HG02588 (cell line): ENCODE results near the gene MEMO1.
"Not testable (repeated sequence)": the region's sequence is repeated elsewhere in the genome, so short reads cannot be mapped to it uniquely, and the experiment has no call there.

Experiments
- ATAC-seq: cut with Tn5 transposase; IDR thresholded peaks from one replicate; pipeline ENCODE4 v1.9.1; 2021; ENCODE audit warnings: mild to moderate bottlenecking, moderate library complexity; ENCODE audit not compliant: unreplicated experiment

The MEMO1 gene

DNA sequence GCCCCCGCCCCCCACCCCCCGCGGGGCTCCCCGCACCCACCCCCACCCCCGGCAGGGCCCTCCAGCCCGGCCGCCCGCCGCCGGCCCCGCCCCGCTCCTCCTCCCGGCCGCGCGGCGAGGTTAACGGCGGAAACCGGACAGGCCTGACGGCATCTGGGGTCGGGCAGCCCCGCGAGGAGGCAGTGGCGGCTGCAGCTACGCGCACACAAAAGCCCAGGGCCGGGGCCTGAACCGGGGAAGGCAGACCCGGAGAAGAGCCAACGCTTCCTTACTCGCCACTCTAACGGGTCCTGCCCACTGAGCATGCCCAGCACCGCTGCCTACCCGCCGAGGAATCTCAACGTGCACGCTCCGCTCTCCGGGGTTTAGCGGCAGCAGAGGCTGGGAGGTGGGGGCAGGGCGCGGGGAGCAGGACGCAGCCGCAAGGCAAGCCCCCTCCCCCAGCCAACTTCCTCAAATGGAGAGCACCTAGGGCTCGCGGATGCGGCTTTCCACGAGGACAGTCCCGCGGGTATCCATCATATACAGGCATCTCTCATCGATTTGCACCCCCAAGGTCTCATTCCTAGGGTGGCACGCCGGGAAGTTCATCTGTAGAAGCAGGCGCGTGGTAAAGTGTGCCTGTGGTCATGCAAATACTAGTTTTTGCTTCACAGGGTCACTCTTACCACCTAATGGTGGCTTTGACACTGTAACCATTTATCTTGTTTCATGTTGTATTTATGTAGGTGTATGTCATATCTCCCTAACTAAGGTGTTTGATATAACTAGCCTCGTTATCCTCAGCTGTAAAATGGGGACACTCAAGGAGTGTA lies at the start of gene MEMO1:
TSS of gene MEMO1 (minus strand) at position 339 of the 815 bp plus-strand sequence. CDS start 761 bp downstream, outside the sequence.
- ATAC-seq: peak; percentile 62

DNA sequence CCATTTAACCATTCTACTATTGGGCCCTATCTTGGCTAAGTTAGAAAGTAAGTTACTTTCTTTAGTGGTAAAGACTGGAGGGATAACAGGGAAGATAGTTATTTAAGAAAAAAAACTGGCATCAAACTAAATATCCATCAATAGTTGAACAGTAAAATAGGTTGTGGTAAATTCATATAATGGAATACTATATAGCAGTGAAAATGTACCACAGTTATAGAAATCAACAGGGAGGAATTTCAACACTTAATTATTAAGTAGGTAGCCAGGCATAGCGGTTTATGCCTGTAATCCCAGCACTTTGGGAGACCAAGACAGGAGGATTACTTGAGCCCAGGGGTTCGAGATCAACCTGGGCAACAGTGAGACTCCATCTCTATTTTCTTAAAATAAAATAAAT lies 49.5 kb upstream of the MEMO1 start:
- ATAC-seq: no peak

DNA sequence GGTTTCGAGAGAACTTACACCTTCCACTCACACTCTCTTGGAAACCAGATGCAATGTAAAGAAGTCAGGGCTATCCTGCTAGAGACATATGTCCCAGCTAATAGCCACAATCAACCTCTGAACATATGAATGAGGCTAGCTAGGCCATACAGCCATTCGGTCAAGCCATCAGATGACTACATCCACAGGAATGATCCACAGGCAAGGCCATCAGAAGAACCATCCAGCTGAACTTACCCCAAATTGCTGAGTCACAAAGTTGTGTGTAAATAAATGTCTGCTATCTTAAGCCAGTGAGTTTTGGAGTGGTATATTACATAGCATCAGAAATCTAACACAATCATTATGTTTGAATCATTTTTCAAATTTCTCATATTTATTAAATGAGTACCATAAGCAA lies 47.3 kb upstream of the MEMO1 start:
- no peak for ATAC-seq

DNA sequence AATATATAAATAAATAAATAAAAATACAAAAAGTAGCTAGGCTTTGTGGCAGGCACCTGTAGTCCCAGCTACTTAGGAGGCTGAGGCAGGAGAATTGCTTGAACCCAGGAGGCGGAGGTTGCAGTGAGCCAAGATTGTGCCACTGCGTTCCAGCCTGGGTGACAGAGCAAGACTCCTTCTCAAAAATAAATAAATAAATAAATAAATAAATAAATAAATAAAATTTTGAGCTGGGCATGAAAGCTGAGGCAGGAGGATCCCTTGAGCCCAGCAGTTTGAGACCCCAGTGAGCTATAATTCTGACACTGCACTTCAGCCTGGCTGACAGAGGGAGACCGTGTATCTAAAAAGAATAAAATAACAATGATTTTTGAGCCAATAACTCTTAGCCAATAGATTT lies 43.8 kb upstream of the MEMO1 start:
- ATAC-seq: not testable (repeated sequence)

DNA sequence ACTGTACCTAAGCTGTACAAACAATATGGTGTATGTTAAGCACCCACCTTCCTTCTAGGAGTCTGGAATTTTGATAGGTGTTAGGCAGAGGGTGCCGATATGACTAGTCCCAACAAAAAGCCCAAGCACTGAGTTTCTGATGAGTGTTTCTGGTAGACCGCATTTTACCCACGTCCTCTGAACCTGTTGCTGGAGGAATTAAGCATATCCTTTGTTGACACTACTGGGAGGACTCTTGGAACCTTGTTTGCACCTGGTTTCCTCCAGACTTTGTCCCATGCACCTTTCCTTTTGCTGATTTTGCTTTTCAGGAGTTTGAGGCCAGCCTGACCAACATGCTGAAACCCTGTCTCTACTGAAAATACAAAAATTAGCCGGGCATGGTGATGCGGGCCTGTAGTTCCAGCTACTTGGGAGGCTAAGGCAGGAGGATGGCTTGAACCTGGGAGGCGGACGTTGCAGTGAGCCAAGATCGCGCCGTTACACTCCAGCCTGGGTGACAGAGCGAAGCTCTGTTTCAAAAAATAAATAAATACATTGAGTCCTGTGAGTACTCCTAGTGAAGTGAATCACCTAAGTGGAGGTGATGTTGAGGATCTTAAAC lies 41.1 kb upstream of the MEMO1 start:
- no peak for ATAC-seq

DNA sequence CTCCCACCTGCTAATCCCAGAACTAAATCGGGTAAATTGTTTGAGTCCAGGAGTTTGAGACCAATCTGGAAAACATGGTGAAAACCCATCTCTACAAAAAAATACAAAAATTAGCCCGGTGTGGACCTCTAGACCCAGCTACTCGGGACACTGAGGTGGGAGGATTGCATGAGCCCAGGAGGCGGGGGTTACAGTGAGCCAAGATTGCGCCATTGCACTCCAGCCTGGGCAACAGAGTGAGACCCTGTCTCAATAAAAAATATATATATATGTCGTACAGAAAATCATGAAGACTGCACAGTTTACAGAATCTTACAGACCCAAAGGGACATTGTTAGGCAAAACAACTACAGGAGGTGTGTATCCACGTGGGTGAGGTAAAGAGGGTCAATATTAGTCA lies 32.8 kb upstream of the MEMO1 start:
- ATAC-seq: no peak

DNA sequence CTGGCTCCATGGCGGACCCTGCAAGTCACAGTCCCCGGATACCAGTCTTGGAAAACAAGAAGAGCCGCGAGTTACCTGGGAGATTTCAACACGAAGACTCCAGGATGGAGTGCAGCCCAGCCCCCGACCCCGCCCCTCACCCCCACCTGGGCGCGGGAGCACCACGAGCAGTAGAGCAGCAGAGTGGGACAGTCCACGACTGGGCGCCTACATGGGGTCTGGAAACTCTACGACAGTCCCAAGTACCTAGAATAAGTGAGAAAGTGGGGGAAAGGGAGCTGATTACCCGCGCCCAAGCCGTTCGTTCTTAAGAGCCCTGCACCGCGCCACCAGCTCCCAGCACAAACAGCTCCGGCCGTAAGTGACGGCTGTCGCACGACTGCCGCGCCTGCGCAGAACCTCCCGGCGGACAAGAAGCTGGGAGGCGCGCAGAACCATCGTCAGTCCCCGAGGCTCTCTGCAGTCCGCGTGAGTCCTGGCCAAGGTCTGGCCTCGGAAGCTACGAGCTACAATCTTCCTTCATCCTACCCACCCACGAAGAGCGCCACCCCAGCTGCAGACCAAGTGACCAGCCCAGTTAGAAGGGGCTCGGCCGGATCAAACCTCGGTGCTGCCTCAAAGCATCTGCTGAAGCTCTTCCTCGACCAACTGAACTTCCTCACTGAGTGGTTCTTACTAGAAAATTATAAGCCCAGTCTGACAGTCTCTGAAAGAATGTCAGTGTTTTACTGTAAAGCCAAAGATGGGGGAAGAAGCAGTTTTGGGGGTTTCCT lies 28.8 kb upstream of the MEMO1 start, which contains the start of gene DPY30:
TSS of gene DPY30 (minus strand) at position 359 of the 773 bp plus-strand sequence. CDS start at position 10, 349 bp downstream.
- peak; percentile 91 for ATAC-seq

DNA sequence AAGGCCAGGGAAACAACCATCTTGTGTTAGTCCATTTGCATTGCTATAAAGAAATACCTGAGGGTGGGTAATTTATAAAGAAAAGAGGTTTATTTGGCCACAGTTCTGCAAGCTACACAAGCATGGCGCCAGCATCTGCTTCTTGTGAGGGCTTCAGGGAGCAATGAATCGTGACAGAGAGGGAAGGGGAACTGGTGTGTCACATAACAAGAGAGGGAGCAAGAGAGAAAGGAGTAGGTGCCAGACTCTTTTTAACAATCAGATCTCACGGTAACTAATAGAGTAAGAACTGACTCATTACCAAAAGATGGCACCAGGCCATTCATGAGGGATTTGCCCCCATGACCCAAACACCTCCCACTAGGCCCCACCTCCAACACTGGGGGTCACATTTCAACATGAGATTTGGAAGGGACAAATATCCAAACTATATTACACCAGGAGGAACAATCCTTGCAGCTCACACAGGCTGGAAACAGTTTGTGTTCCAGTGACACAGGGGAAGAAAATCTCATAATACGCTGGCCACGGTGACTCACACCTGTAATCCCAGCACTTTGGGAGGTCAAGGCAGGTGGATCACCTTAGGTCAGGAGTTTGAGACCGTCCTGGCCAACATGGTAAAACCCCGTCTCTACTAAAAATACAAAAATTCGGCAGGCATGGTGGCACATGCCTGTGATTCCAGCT lies 23.5 kb upstream of the MEMO1 start:
- ATAC-seq: not testable (repeated sequence)

DNA sequence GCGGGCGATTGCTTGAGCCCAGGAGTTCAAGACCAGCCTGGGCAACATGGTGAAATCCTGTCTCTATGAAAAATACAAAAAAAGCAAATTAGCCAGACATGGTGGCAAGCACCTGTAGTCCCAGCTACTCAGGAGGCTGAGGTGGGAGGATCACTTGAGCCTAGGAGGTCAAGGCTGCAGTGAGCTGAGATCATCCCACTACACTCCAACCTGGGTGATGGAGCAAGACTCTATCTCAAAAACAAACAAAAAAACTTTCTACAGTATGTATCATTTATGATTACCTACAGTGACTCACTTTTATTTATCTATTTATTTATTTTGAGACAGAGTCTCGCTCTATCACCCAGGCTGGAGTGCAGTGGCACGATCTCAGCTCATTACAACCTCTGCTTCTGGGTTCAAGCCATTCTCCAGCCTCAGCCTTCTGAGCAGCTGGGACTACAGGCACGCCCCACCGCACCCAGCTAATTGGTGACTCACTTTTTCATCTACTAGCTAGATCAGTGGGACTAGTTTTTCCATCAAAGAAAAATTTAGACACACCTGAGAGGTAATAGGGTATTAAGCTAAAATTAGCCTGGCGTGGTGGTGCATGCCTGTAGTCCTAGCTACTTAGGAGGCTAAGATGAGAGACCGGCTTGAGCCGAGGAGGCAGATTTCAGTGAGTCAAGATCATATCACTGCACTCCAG lies 8.1 kb upstream of the MEMO1 start:
- ATAC-seq: not testable (repeated sequence)

DNA sequence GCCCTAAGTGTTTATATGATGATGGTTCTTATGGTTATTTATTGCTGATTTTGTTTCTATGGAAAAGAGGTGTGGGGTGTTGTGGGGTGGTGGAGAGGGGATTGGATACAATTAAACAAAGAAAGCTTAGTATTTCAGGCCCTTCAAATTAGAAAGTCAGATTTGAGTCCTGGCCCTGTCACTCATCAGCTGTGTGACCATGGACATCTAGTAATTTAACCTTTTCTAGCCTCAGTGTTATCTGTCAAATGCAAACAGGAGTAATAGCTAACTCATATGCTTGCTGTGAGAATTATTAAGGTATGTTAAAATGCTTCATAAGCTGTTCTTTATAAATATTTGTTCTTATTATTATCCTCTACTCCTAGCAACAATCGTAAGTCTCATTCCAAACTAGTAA lies 2.1 kb upstream of the MEMO1 start:
- no peak for ATAC-seq

DNA sequence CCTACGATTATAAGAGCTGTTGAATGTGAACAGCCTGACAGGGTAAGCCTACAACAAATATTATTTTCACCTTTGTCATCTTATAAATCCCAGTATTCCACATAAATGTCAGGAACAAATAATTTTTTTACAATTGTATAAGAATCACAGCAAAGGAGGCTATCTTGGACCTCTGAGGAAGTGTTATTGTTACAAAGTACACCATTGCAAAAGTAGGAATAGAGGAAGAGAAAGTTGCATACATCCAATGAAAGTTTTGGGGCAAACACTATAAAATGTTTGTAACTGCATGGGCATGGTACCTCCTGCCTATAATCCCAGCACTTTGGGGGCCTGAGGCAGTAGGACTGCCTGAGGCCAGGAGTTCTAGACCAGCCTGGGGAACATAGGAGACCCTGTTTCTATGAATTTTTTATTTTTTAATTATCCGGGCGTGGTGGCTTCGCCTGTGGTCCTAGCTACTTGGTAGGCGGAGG lies 715 bp upstream of the MEMO1 start:
- no peak for ATAC-seq

DNA sequence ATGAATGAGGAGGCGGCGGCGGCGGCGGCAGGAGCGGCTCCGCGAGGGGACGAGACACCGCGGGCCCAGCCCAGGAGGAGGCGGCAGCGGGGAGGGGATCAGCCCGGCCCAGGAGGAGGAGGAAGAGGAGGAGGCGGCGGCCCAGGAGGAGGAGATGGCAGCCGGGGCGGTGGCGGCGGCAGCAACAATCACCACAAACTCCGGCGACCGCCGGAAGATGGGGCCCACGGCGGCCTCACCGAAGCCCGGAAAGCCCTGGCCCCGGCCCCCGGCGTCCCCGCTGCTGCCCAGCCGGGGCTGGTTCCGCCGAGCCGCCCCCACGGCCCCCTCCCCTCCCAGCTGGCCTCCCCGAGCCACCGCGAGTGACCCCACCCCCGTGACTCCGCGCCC lies 533 bp downstream of the MEMO1 start:
- ATAC-seq: peak; percentile 53

DNA sequence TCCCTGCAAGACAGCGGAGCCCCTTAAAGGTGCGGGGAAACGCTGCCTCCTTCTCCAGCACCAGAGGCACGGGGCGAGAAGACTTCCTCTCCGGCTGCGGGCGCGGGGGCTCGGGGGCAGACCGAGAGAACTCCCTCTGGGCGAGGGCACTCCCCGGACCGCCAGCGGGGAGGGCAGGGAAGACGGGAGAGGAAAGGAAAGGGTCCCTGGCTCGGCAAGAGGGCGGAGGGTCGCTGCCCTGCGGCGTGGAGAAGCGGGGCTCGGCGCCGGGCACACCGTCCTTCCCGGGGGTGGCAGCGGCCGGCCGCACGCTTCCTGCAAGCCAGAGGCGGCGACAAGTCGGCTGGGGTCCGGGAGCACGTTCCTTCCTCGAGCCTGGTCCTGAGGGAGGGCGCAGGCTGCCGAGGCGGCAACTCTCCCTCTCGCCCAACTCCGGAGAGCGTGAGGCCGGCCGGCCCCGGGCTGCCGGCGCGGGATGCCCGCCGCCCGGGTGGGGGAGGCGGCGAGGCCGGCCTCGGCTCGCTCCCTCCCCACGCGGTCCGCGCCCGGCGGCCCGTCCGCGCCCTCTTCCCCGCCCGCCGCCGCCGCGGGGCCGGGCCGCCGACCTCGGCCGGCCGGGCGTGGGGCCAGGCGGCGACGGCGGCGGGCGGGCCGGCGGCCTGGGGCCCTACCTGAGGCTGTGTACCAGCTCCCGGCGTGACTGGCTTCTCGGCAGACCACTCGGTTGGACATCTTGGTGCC lies 1.1 kb downstream of the MEMO1 start:
- ATAC-seq: peak; percentile 17

DNA sequence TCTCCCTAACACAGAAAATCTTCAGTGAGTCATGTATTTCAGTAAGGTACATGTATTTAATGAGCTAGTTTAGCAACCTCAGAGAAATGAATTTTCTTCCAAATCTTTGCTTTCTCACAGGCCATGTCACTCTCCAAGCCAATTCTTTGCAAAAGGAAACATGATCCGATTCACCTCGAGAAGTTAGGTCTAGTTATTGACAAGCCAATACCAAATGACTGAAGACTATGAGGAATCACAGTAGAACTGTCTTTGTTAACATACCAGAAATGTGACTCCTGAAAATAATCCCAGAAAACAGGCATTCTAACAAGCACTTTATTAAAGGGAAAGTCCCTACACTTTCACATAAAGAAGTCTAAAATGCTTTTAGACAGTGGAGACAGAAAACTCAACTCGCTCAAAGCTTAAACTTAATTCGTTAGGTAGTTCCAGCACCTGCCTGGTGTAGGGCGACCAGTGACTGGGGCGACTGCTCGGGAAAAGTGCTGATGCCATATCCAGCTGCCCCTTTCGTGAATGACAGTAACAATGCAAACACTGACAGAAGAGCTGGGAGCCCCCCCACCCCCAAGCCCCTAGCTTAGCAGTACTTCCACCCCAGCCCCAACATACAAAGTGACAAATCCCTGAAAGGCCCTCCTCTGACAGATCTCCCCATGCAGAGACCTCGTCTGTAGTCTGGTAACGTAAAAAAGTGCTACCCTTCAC lies 1.8 kb downstream of the MEMO1 start:
- no peak for ATAC-seq

DNA sequence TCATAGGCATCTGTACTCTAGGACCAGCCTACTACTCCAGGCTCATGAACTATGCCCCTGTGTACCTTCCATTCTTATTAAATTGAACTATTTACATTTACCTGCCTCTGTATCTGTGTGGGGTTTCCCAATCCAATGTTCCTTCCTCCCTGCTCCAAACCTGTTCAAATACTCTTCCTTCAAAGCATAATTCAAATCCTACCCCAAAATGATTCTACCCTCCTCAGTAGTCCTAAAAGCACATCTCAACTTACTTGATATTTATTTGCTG lies 3.8 kb downstream of the MEMO1 start:
- ATAC-seq: no peak

DNA sequence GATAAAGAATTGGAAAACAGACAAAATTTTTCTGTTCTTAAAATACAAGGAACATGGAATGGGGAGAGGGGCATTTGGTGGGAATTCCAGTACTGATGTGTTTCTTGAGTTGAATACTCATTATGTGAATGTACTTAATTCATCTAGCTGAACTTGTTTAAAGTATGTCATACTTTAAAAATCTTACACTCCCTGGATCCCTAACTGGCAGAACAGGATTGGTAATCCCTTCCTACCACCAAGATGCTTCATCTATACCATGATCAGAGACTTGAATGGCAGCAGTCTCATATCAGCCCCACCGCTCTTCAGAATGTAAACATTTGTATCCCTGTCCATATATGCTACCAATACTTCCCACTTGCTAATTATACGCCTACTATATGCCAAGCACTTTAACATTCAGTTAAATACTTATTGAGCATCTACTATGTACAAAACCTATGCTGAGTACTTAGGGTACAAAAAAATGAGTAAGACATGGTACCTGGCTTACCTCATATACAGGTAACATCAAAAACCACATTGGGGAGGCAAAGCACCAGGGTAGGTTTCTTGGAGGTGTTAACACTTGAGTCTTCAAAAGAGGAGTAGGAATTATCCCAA lies 5.3 kb downstream of the MEMO1 start:
- no peak for ATAC-seq

DNA sequence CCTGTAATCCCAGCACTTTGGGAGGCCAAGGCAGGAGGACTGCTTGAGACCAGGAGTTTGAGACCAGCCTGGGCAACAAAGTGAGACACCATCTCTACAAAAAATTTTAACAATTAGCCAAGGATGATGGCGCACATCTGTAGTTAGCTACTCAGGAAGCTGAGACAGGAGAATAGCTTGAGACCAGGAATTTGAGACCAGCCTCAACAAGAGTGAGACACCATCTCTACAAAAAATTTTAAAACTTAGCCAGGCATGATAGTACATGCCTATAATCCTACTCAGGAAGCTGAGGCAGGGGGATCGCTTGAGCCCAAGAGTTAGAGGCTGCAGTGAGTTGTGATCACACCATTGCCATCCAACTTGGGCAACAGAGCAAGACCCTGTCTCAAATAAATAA lies 7.0 kb downstream of the MEMO1 start:
- no peak for ATAC-seq

DNA sequence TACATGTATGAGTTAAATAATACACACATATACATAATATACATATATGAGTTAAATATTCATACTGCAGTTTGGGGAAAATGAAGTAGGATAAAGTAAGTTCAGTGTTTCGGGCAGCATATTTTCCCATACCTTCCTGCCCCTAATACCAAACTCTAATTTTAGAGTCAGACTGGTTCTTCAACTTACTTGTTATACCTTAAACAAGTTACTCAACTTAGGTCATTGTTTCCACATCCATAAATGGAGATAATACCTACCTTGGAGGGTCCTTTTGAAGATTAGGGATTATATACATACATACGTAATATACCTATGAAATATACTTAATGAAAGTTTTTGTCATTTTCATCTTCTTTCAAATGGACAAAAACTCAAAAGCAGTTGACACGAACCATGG lies 8.4 kb downstream of the MEMO1 start:
- ATAC-seq: no peak

DNA sequence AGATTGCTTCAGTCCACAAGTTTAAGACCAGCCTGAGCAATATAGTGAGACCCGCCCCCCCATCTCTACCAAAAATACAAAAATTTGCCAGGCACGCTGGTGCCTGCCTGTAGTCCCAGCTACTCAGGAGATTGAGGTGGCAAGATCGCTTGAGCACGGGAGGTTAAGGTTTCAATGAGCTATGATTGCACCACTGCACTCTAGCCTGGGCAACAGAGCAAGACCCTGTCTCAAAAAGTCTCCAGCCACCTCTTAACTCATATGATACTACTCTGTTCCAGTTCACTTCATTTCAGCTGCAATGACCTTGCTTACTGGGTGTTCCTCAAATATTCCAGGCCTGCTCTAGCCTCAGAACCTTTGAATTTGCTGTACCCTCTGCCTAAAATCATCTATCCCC lies 11.4 kb downstream of the MEMO1 start:
- ATAC-seq: no peak
